GM12873 (cell line): ENCODE results near the gene KRT80.

Experiments
- CTCF ChIP-seq: IDR thresholded peaks from 2 replicates; pipeline ENCODE4 v1.5.1; 2012; ENCODE audit warnings: low read depth, mild to moderate bottlenecking, moderate library complexity, low read length, control low read depth; ENCODE audit not compliant: insufficient read depth; ENCODE audit errors: missing control alignments

Gene KRT80

GRCh38 chr12:52180971-52181628 is 10.7 kb downstream of the KRT80 start:
- no peak for TF ChIP-seq CTCF

- no peak for TF ChIP-seq CTCF
These were observed 12.3 kb downstream of the KRT80 start for GRCh38 chr12:52179396-52179973.

- TF ChIP-seq CTCF = no peak
These were observed 12.8 kb downstream of the KRT80 start for GRCh38 chr12:52178984-52179383.

- TF ChIP-seq CTCF = no peak
These were observed 13.4 kb downstream of the KRT80 start for GRCh38 chr12:52178443-52178842.

GRCh38 chr12:52175371-52176350 is 16.2 kb downstream of the KRT80 start:
- TF ChIP-seq CTCF = no peak

GRCh38 chr12:52173526-52173925 is 18.3 kb downstream of the KRT80 start:
- TF ChIP-seq CTCF = no peak

- no peak for TF ChIP-seq CTCF
These were observed 18.9 kb downstream of the KRT80 start for GRCh38 chr12:52172956-52173355.
